Neural progenitor cell (in vitro differentiated cells): ENCODE data around the gene ALLC.

Experiments
- EZH2phosphoT487 ChIP-seq: fragments of 200-600 bp; sonication (generic); IDR thresholded peaks from 2 replicates; pipeline ENCODE4 v1.6.1; 2017; ENCODE audit warnings: antibody characterized with exemption
- TF ChIP-seq, protein P1 (sequence below): fragments of 200-600 bp; sonication (generic); IDR thresholded peaks from 2 replicates; pipeline ENCODE4 v1.5.1; 2017; ENCODE audit warnings: antibody characterized with exemption, mild to moderate bottlenecking

GRCh38 chr2:3639653-3640052 is 18.3 kb upstream of the ALLC start:
- TF ChIP-seq EZH2phosphoT487, result no peak
- TF ChIP-seq, protein P1, sequence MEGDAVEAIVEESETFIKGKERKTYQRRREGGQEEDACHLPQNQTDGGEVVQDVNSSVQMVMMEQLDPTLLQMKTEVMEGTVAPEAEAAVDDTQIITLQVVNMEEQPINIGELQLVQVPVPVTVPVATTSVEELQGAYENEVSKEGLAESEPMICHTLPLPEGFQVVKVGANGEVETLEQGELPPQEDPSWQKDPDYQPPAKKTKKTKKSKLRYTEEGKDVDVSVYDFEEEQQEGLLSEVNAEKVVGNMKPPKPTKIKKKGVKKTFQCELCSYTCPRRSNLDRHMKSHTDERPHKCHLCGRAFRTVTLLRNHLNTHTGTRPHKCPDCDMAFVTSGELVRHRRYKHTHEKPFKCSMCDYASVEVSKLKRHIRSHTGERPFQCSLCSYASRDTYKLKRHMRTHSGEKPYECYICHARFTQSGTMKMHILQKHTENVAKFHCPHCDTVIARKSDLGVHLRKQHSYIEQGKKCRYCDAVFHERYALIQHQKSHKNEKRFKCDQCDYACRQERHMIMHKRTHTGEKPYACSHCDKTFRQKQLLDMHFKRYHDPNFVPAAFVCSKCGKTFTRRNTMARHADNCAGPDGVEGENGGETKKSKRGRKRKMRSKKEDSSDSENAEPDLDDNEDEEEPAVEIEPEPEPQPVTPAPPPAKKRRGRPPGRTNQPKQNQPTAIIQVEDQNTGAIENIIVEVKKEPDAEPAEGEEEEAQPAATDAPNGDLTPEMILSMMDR, result no peak
